Upper lobe of right lung (tissue), 1 donor: Measurements from ENCODE around the gene UCKL1. TPM values are rescaled to one million over a fixed set of nuclear protein-coding genes. Genes with fewer than 3 reads are reported as not detected.
"Not testable (repeated sequence)": the region's sequence is repeated elsewhere in the genome, so short reads cannot be mapped to it uniquely, and the experiment has no call there.

Source experiments
- ATAC-seq: fragments of 200-7000 bp; cut with Tn5 transposase; one replicate; pipeline ENCODE4 v1.9.1; 2020; ENCODE audit warnings: mild to moderate bottlenecking, moderate library complexity
- DNase-seq: peaks from one replicate; pipeline ENCODE4 v3.0.0-alpha.2; 2020
- H3K27ac ChIP-seq: fragments of 200-600 bp; one replicate; pipeline ENCODE4 v1.8.0; 2022
- H3K27me3 ChIP-seq: fragments of 200-600 bp; one replicate; pipeline ENCODE4 v1.8.0; 2022; ENCODE audit warnings: mild to moderate bottlenecking
- H3K36me3 ChIP-seq: fragments of 200-600 bp; one replicate; pipeline ENCODE4 v1.8.0; 2022
- H3K4me1 ChIP-seq: fragments of 200-600 bp; one replicate; pipeline ENCODE4 v1.8.0; 2022
- H3K4me3 ChIP-seq: fragments of 200-600 bp; one replicate; pipeline ENCODE4 v1.8.0; 2022; ENCODE audit warnings: mild to moderate bottlenecking
- H3K9me3 ChIP-seq: fragments of 200-600 bp; one replicate; pipeline ENCODE4 v1.8.0; 2022
- intact Hi-C: fragments of 100-400 bp; cut with DNase I; formaldehyde crosslinking; loops from one replicate; pipeline ENCODE4 v1.11.0; 2022
- total RNA-seq: library from RNA; stranded (reverse); fragmentation: NEBNext Ultra II Directional; extraction: Animal tissue kit (Norgen Biotek cat#: 25700); gene quantifications from one replicate; pipeline ENCODE4 v1.2.1, GENCODE V29; 2021
- TF ChIP-seq, protein P1 (sequence below): fragments of 200-600 bp; IDR thresholded peaks from one replicate; pipeline ENCODE4 v1.8.0; 2022; ENCODE audit warnings: antibody characterized with exemption
- donor health status: DM: no; HTN: yes; CAD: no; lungs with severe emphysema.

The UCKL1 gene
- total RNA-seq, 1 donor from 2014 or later: 38.9 TPM

DNA sequence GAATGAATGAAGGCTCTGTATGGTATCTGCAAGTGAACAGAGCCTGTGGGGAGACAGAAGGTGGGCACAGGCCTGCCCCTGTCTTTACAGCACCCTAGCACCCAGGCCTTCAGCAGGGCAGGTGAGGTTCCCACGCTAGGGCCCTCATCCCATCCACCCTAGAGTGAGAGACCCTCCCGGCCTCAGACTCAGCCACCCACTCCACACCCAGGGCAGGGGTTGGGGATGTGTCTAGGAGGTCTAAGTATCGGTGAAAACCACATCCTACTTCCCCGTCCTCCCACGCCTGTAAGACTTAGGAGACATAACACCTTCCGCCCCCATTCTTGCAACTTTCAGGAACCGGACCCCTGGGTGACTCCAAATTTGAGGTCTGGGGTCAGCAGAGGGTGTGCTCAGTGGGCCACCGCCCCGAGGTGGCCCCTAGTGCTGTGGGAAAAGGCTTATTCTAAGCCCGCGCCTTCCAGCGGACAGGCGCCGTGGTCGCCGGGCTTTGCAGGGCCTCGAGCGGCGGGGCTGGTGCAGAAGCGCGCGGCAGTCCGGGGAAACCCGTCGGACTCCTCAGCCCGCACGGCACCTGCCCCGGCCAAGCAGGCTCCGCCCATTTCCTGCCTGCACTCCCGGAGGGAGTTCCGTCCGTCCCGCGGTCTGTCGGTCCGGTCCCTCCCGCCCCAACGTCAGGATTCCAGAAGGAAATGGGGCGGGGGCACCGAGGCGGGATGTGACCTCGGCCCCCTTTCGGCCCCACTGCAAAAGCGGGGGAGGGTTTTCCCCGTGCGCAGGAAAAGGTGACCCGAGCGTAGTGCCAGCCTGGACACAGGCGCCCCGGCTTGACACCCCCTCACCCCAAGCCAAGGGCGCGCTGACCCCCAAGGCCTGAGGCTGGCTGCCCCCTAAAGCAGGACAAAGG, 22.4 kb upstream of the UCKL1 start:
- ATAC-seq: peak; percentile 59
- intact Hi-C loops: no loop called here
- H3K27ac ChIP-seq: peak overlapping the region; percentile 66

DNA sequence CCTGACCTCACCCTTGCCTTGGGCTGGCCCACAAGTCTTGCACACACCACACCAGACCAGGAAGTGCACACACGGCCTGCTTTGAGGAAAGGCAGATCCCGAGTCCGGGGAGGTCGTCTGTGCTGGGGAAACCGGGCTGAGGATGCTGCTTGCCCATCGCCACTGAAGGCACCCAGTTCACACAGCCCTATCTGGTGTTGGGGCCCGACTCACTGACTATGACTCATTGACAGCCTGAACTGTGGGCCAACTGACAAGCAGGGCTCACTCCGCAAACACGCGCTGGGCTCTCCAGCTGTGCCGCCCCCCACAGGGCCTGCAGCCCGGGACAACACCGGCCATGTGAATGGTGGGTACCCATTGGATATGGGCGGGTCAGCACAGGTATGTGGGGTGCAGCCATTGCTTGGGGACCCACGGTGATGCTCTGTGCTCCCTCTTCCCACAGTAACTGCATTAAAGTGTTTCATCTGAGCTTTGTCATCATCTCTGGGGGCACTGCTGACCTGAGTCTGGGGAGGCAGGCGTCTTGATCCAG, 21.6 kb upstream of the UCKL1 start:
- TF ChIP-seq, protein P1, sequence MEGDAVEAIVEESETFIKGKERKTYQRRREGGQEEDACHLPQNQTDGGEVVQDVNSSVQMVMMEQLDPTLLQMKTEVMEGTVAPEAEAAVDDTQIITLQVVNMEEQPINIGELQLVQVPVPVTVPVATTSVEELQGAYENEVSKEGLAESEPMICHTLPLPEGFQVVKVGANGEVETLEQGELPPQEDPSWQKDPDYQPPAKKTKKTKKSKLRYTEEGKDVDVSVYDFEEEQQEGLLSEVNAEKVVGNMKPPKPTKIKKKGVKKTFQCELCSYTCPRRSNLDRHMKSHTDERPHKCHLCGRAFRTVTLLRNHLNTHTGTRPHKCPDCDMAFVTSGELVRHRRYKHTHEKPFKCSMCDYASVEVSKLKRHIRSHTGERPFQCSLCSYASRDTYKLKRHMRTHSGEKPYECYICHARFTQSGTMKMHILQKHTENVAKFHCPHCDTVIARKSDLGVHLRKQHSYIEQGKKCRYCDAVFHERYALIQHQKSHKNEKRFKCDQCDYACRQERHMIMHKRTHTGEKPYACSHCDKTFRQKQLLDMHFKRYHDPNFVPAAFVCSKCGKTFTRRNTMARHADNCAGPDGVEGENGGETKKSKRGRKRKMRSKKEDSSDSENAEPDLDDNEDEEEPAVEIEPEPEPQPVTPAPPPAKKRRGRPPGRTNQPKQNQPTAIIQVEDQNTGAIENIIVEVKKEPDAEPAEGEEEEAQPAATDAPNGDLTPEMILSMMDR: no peak
- intact Hi-C loops: no loop called here
- Histone ChIP-seq H3K36me3 (no peaks in the 10 kb centered on the region), H3K4me3 (no peak overlapping the region), H3K27me3 (no peaks in the 10 kb centered on the region), H3K9me3 (no peaks in the 10 kb centered on the region), H3K4me1 (peaks cover 37% of the 10 kb centered on the region), H3K27ac (no peak overlapping the region)
- no peak for ATAC-seq
- no peak for DNase-seq

More for the DNA sequence above, 22.4 kb upstream of the UCKL1 start:
- TF ChIP-seq, protein P1: no peak
- Histone ChIP-seq H3K4me1 (peaks cover 32% of the 10 kb centered on the region), H3K27me3 (no peaks in the 10 kb centered on the region), H3K36me3 (peaks cover under 1% of the 10 kb centered on the region), H3K4me3 (peak overlapping the region; percentile 93), H3K9me3 (no peaks in the 10 kb centered on the region)
- peak; percentile 93 for DNase-seq

DNA sequence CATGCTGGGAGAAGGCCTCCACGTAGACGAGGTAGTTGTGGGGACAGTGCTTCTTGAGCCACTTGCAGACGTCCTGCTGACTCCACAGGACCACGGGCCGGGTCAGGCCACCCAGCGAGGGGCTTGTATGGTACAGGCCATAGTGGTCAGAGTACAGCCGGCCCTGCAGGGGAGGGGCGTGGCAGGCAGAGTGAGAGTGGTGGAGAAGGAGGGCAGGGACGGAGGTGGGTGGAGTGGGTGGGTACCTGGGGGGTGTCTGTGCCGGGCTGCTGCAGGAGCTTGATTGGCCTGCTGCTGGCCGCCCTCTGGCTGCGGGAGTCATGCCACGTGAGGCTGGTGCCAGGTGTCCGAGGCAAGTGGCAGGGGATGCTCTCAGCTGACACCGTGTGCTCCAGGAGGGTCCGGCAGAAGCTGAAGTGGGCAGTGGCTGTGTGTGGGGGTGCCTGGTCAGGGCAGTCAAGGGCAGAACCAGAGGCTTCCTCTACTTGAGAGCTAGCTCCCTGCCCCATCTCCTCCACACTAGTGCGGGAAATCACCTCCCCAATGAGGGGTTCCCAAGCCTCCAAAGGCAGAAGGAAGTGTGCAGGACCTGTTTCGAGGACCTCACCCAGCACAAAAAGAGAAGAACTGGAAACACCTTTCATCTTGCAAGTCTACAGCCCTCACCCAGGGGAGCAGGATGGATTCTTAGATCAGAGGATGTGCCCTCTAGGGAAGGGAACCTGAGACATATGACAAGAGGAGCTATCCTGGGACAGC, 20.9 kb upstream of the UCKL1 start:
- Histone ChIP-seq H3K36me3 (no peaks in the 10 kb centered on the region), H3K4me1 (peaks cover 33% of the 10 kb centered on the region), H3K27me3 (no peaks in the 10 kb centered on the region), H3K9me3 (no peaks in the 10 kb centered on the region), H3K4me3 (no peak overlapping the region), H3K27ac (no peak overlapping the region)
- TF ChIP-seq, protein P1: no peak
- no peak for DNase-seq
- ATAC-seq: no peak
- intact Hi-C loops: no loop called here

DNA sequence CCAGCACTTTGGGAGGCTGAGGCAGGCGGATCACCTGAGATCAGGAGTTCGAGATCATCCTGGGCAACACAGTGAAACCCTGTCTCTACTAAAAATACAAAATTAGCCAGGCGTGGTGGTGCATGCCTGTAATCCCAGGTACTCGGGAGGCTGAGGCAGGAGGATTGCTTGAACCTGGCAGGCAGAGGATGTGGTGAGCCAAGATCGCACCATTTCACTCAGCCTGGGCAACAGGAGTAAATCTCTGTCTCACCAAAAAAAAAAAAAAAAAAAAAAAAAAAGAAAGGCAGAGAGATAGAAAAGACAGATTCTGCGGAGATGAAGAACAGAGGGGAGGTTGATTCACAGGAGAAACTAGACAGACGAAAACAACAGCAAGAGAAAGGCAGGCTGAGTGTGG, 20.3 kb upstream of the UCKL1 start:
- H3K27ac ChIP-seq, H3K36me3 ChIP-seq, H3K27me3 ChIP-seq, ATAC-seq, DNase-seq, H3K4me3 ChIP-seq, H3K9me3 ChIP-seq, intact Hi-C loops: not testable (repeated sequence)
- H3K4me1 ChIP-seq: peaks cover 31% of the 10 kb centered on the region

DNA sequence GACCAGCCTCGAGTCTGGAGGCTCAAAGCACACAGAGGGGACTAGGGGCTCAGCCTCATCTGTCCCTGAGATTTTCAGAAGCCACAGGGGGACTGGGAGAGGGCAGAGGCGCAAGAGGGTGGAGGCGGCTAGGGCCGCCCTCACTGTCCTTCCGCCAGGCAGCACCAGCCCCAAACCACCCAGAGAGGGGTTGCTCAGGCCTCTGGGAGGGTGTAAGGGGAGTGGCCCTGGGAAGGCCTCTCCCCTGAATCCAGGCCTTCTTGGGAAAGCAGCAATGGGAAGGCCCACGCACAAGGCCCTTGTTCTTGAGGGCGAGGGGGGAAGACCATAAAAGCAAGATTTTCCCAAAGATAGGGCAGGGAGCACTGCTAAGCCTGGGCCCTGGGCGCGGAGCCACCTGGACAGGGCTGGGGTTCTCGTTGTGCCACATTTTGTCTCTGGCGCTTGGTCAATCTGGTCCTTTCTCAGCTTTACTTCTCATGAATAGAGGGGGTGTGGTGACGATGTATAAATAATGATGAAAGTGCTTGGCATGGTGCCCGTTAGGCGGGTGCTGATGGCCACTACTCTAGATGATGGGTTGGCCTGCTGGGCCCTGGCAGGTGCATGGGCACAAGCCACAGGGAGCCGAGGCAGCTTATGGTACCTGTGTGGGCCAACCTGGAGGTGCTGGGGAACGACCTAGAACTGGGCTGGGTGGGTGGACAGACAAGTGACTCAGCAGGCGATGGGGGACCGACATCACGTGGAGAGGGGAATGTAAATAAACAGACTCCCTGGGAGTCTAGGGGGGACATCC, 18.4 kb upstream of the UCKL1 start:
- Histone ChIP-seq H3K4me3 (no peak overlapping the region), H3K27me3 (no peaks in the 10 kb centered on the region), H3K27ac (no peak overlapping the region), H3K4me1 (peaks cover 26% of the 10 kb centered on the region), H3K36me3 (no peaks in the 10 kb centered on the region), H3K9me3 (no peaks in the 10 kb centered on the region)
- TF ChIP-seq, protein P1: no peak
- DNase-seq: peak; percentile 64
- no peak for ATAC-seq
- intact Hi-C loops: loop anchor here (5.0 kb wide), 1 partner anchor 437 kb away; the partner anchor contains the start of gene PTK6
